Nephron (organoid): Measurements from ENCODE around the gene NKD2.
"Not testable (repeated sequence)": the region's sequence is repeated elsewhere in the genome, so short reads cannot be mapped to it uniquely, and the experiment has no call there.

Experiments
- H3K27ac Mint-ChIP-seq, 3 experiments: 2 replicates each; pipeline ENCODE4 v1.8.0; 2020; ENCODE audit warnings: mixed read lengths in 3 of 3, mild to moderate bottlenecking in 2 of 3, moderate library complexity in 1 of 3
- H3K27me3 Mint-ChIP-seq: 2 replicates; pipeline ENCODE4 v1.8.0; 2021; ENCODE audit warnings: low read depth, mild to moderate bottlenecking, moderate library complexity, mixed read lengths
- H3K36me3 Mint-ChIP-seq: 2 replicates; pipeline ENCODE4 v1.8.0; 2020; ENCODE audit warnings: low read depth, mixed read lengths
- H3K4me1 Mint-ChIP-seq: 2 replicates; pipeline ENCODE4 v1.8.0; 2020; ENCODE audit warnings: mixed read lengths
- H3K4me3 Mint-ChIP-seq, 3 experiments: 2 replicates each; pipeline ENCODE4 v1.8.0; 2020; ENCODE audit warnings: mild to moderate bottlenecking in 3 of 3, mixed read lengths in 3 of 3, moderate library complexity in 2 of 3
- H3K9me3 Mint-ChIP-seq: 2 replicates; pipeline ENCODE4 v1.8.0; 2020; ENCODE audit warnings: mixed read lengths
- CTCF ChIP-seq, 3 experiments: fragments of 200-600 bp; sonication (generic); IDR thresholded peaks; one replicate each; pipeline ENCODE4 v1.5.0; 2021; ENCODE audit warnings: antibody characterized with exemption in 3 of 3; ENCODE audit not compliant: unreplicated experiment in 3 of 3

The NKD2 gene

GRCh38 chr5:1059884-1060263 is 51.3 kb downstream of the NKD2 start:
- no peak for TF ChIP-seq CTCF (IDR thresholded peaks at IDR 0.05; ENCODE audit: unreplicated experiment in 3 of 3)
- no peaks in the 10 kb centered on the region for H3K4me1 Mint-ChIP-seq
- H3K4me3 Mint-ChIP-seq: no peak overlapping the region
- H3K9me3 Mint-ChIP-seq: no peaks in the 10 kb centered on the region
- peaks cover 17% of the 10 kb centered on the region for H3K36me3 Mint-ChIP-seq
- no peaks in the 10 kb centered on the region for H3K27me3 Mint-ChIP-seq
- no peak overlapping the region for H3K27ac Mint-ChIP-seq

- Mint-ChIP-seq H3K27me3 (no peaks in the 10 kb centered on the region), H3K4me1 (no peaks in the 10 kb centered on the region), H3K27ac (no peak overlapping the region), H3K4me3 (no peak overlapping the region), H3K36me3 (peaks cover 12% of the 10 kb centered on the region), H3K9me3 (no peaks in the 10 kb centered on the region)
- no peak for TF ChIP-seq CTCF (IDR thresholded peaks at IDR 0.05; ENCODE audit: unreplicated experiment in 3 of 3)
Observed at GRCh38 chr5:1060535-1060981, 52.0 kb downstream of the NKD2 start.

- not testable (repeated sequence) for H3K27me3 Mint-ChIP-seq, H3K27ac Mint-ChIP-seq, H3K4me1 Mint-ChIP-seq, H3K4me3 Mint-ChIP-seq, H3K9me3 Mint-ChIP-seq
- peaks cover 12% of the 10 kb centered on the region for H3K36me3 Mint-ChIP-seq
Observed at GRCh38 chr5:1061292-1061691, 52.7 kb downstream of the NKD2 start.

- Mint-ChIP-seq H3K36me3 (peaks cover 15% of the 10 kb centered on the region), H3K4me3 (no peak overlapping the region), H3K27me3 (no peaks in the 10 kb centered on the region), H3K9me3 (no peaks in the 10 kb centered on the region), H3K27ac (no peak overlapping the region), H3K4me1 (no peaks in the 10 kb centered on the region)
- TF ChIP-seq CTCF (IDR thresholded peaks at IDR 0.05; ENCODE audit: unreplicated experiment in 3 of 3): no peak
Observed at GRCh38 chr5:1061916-1062315, 53.3 kb downstream of the NKD2 start.

DNA sequence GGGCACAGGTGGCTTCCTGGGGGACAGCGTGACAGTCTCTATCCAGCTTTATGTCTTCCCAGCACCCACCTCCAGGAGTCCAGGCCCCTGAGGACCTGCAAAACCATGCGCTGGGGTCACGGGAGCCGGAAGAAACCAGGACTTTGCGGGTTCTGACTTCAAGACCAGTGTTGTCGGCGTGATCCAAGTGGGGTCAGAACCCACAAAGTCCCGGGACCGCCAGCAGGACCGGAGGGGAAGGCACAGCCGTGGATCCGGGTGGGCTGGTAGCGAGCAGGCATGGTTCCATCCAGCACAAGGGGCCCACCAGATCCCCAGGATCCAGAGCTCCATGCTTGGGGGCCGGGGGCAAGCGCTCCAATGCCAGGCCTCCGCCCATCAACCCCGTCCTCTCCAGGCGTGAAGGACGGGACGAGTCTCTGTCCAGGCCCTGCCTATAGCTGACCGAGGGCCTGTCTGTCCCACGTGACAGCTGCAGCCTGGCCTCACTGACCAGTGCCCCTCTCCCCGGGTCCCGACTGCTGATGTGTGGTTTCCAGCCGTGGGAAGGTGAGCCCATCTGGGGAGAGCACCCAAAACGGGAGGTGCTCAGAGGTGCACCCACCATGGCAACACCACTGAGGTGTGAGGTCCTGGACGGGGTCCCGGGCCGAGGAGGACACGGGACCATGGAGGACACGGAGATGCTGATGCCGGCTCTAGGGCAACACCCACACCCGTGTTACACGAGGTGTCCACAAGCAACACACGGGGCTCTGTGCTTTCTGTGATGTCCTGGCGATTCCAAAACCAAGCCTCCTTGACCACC is 54.4 kb downstream of the NKD2 start:
- H3K27me3 Mint-ChIP-seq: no peaks in the 10 kb centered on the region
- H3K27ac Mint-ChIP-seq: no peak overlapping the region
- no peaks in the 10 kb centered on the region for H3K9me3 Mint-ChIP-seq
- no peak overlapping the region for H3K4me3 Mint-ChIP-seq
- no peak for TF ChIP-seq CTCF (IDR thresholded peaks at IDR 0.05; ENCODE audit: unreplicated experiment in 3 of 3)
- H3K36me3 Mint-ChIP-seq: peaks cover 15% of the 10 kb centered on the region
- H3K4me1 Mint-ChIP-seq: no peaks in the 10 kb centered on the region

DNA sequence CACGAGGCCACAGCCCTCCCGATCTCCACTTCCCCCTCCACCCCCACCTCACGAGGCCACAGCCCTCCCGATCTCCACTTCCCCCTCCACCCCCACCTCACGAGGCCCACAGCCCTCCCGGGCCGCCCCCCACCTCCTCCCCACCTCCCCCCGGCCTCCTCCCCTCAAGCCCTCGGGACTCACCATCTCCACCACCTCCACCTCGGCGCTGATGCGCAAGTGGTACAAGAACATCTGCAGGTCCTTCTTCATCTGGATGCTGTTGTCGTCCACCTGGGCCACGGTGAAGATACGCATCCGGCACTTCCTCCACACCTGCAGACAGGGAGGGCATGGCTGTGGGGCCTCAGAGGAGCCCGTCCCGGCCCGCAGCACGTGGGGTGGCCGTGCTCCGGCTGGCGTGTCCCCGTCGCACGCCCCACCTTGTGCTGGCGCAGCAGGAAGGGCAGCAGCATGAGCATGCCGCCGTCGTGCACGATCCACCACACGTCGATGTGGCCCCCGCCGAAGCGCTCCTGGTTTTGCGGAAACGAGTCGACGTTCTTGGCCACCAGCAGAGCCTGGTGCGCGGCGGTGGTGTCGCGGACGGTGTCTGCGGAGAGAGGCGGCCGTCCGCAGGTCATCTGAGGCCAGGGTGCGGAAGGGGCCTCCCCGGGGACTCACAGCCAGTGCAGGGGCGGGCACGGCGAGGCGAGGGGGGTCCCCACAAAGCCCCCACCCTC is 55.2 kb downstream of the NKD2 start:
- no peak overlapping the region for H3K27ac Mint-ChIP-seq
- H3K4me3 Mint-ChIP-seq: no peak overlapping the region
- peaks cover 15% of the 10 kb centered on the region for H3K36me3 Mint-ChIP-seq
- no peaks in the 10 kb centered on the region for H3K4me1 Mint-ChIP-seq
- H3K9me3 Mint-ChIP-seq: no peaks in the 10 kb centered on the region
- no peaks in the 10 kb centered on the region for H3K27me3 Mint-ChIP-seq
- no peak for TF ChIP-seq CTCF (IDR thresholded peaks at IDR 0.05; ENCODE audit: unreplicated experiment in 3 of 3)
